IMR-90 (cell line): ENCODE results near the gene HOXA3. TPM values are rescaled to one million over a fixed set of nuclear protein-coding genes. Genes with fewer than 3 reads are reported as not detected.

ENCODE experiments used
- ATAC-seq: fragments of 200-7000 bp; cut with Tn5 transposase; 2 replicates; pipeline ENCODE4 v1.9.1; 2020; ENCODE audit warnings: low read depth, mild to moderate bottlenecking, moderate library complexity
- BruUV-seq: library from RNA; stranded (reverse); fragments of 400-500 nt; replicated peaks from 2 replicates; lab custom pipeline; 2021; lab: Mats Ljungman, UMichigan
- CTCF ChIA-PET: fragments of 300-600 bp; formaldehyde crosslinking; extraction: SDS; loops from one replicate; lab custom pipeline; 2021; ENCODE audit warnings: antibody characterized with exemption; lab: Yijun Ruan, JAX
- POLR2A ChIA-PET: fragments of 300-600 bp; sonication (Branson Sonifier 250); formaldehyde crosslinking; loops from one replicate; lab custom pipeline; 2022; ENCODE audit warnings: antibody characterized with exemption; ENCODE audit not compliant: unreplicated experiment; lab: Charles Lee
- DNase-seq: peaks from one replicate; pipeline ENCODE4 v3.0.0; 2013
- H2AFZ ChIP-seq: replicated peaks from 2 replicates; pipeline ENCODE3; 2013; ENCODE audit warnings: low read length, mild to moderate bottlenecking; ENCODE audit not compliant: poor library complexity
- H2AK5ac ChIP-seq: 2 replicates; pipeline ENCODE4 v1.6.1; 2013; ENCODE audit warnings: low read depth, low read length, inconsistent platforms
- H2AK9ac ChIP-seq: replicated peaks from 2 replicates; pipeline ENCODE3; 2013; ENCODE audit warnings: mild to moderate bottlenecking, low read depth, low read length, moderate library complexity; ENCODE audit not compliant: poor library complexity
- H2BK120ac ChIP-seq: 2 replicates; pipeline ENCODE4 v1.6.1; 2013; ENCODE audit warnings: low read depth, low read length, inconsistent platforms
- H2BK15ac ChIP-seq: 3 replicates; pipeline ENCODE4 v1.6.1; 2013; ENCODE audit warnings: low read depth, low read length, inconsistent platforms
- H2BK20ac ChIP-seq: 2 replicates; pipeline ENCODE4 v1.6.1; 2013; ENCODE audit warnings: low read depth, mild to moderate bottlenecking, inconsistent platforms, low read length, moderate library complexity
- H2BK5ac ChIP-seq: 2 replicates; pipeline ENCODE4 v1.6.1; 2013; ENCODE audit warnings: mild to moderate bottlenecking, low read depth, low read length, inconsistent platforms; ENCODE audit not compliant: poor library complexity, severe bottlenecking
- H3K14ac ChIP-seq: replicated peaks from 2 replicates; pipeline ENCODE4 v1.6.1; 2013; ENCODE audit warnings: low read depth, low read length, inconsistent platforms
- H3K18ac ChIP-seq: 2 replicates; pipeline ENCODE4 v1.6.1; 2013; ENCODE audit warnings: low read depth, low read length, control low read depth
- H3K23ac ChIP-seq: 2 replicates; pipeline ENCODE4 v1.6.1; 2013; ENCODE audit warnings: low read depth, low read length, inconsistent platforms
- H3K27ac ChIP-seq: 2 replicates; pipeline ENCODE4 v1.5.1; 2013; ENCODE audit warnings: mild to moderate bottlenecking, control low read depth, low read length; ENCODE audit not compliant: insufficient read depth
- H3K27me3 ChIP-seq: 2 replicates; pipeline ENCODE4 v1.6.1; 2013; ENCODE audit warnings: low read length; ENCODE audit not compliant: control insufficient read depth, insufficient read depth
- H3K36me3 ChIP-seq: 2 replicates; pipeline ENCODE4 v1.6.1; 2013; ENCODE audit warnings: low read length, mixed read lengths; ENCODE audit not compliant: control insufficient read depth, insufficient read depth
- H3K4ac ChIP-seq: 2 replicates; pipeline ENCODE4 v1.6.1; 2013; ENCODE audit warnings: low read depth, low read length, inconsistent platforms
- H3K4me1 ChIP-seq: 2 replicates; pipeline ENCODE4 v1.6.1; 2013; ENCODE audit warnings: low read length, mixed read lengths; ENCODE audit not compliant: control insufficient read depth, insufficient read depth
- H3K4me2 ChIP-seq: 2 replicates; pipeline ENCODE4 v1.6.1; 2013; ENCODE audit warnings: low read depth, mild to moderate bottlenecking, control low read depth, low read length, moderate library complexity
- H3K4me3 ChIP-seq: 2 replicates; pipeline ENCODE4 v1.5.1; 2013; ENCODE audit warnings: low read depth, mild to moderate bottlenecking, control low read depth, low read length, moderate library complexity; ENCODE audit not compliant: insufficient read depth
- H3K56ac ChIP-seq: 2 replicates; pipeline ENCODE4 v1.6.1; 2013; ENCODE audit warnings: low read length, inconsistent platforms; ENCODE audit not compliant: insufficient read depth; ENCODE audit errors: extremely low read depth
- H3K79me1 ChIP-seq, 2 experiments: 2 replicates each; pipeline ENCODE4 v1.6.1; 2013; ENCODE audit warnings: low read length in 2 of 2, inconsistent platforms in 1 of 2, low read depth in 1 of 2
- H3K9ac ChIP-seq: 2 replicates; pipeline ENCODE4 v1.6.1; 2013; ENCODE audit warnings: low read depth, low read length, control low read depth
- H3K9me1 ChIP-seq: 2 replicates; pipeline ENCODE4 v1.6.1; 2013; ENCODE audit warnings: low read length, inconsistent platforms; ENCODE audit not compliant: insufficient read depth
- H3K9me3 ChIP-seq: 2 replicates; pipeline ENCODE4 v1.6.1; 2013; ENCODE audit warnings: low read length; ENCODE audit not compliant: control insufficient read depth, insufficient read depth
- H4K20me1 ChIP-seq: 2 replicates; pipeline ENCODE4 v1.6.1; 2013; ENCODE audit warnings: low read length, inconsistent platforms; ENCODE audit not compliant: insufficient read depth
- H4K5ac ChIP-seq: 2 replicates; pipeline ENCODE4 v1.6.1; 2013; ENCODE audit warnings: mild to moderate bottlenecking, low read depth, low read length, control low read depth
- H4K8ac ChIP-seq, 2 experiments: 2 replicates each; pipeline ENCODE4 v1.6.1; 2013; ENCODE audit warnings: low read depth in 2 of 2, low read length in 2 of 2, control low read depth in 1 of 2, inconsistent platforms in 1 of 2
- H4K91ac ChIP-seq: 2 replicates; pipeline ENCODE4 v1.6.1; 2013; ENCODE audit warnings: low read depth, low read length, inconsistent platforms; ENCODE audit not compliant: insufficient read depth
- BHLHE40 ChIP-seq: fragments of 150-350 bp; IDR thresholded peaks from 2 replicates; pipeline ENCODE4 v1.6.1; 2016; ENCODE audit warnings: mild to moderate bottlenecking, low read depth, low read length
- CTCF ChIP-seq: conservative IDR thresholded peaks from 2 replicates; pipeline ENCODE4 v1.5.1; 2012; ENCODE audit warnings: mild to moderate bottlenecking, low read depth, low read length, improper control_type of control experiment
- MAFK ChIP-seq: IDR thresholded peaks from 2 replicates; pipeline ENCODE4 v1.6.1; 2012; ENCODE audit warnings: low read depth, low read length, improper control_type of control experiment
- MXI1 ChIP-seq: IDR thresholded peaks from 2 replicates; pipeline ENCODE4 v1.6.1; 2012; ENCODE audit warnings: low read depth, mild to moderate bottlenecking, low read length, moderate library complexity, borderline replicate concordance
- NFE2L2 ChIP-seq: fragments of 150-350 bp; IDR thresholded peaks from 2 replicates; pipeline ENCODE4 v1.6.1; 2016; ENCODE audit warnings: low read depth, mild to moderate bottlenecking, low read length
- SMC3 ChIP-seq: fragments of 150-350 bp; IDR thresholded peaks from 2 replicates; pipeline ENCODE4 v1.6.1; 2016; ENCODE audit warnings: low read depth, mild to moderate bottlenecking, antibody characterized with exemption, low read length, moderate library complexity
- USF2 ChIP-seq: fragments of 150-350 bp; IDR thresholded peaks from 2 replicates; pipeline ENCODE4 v1.6.1; 2017; ENCODE audit warnings: mild to moderate bottlenecking, antibody characterized with exemption, low read length, low read depth
- WGBS, 2 experiments: methylation state at CpG; one replicate each; pipeline versions ENCODE4 v1.1.5 to v1.1.7; 2013; ENCODE audit warnings: missing lambda C conversion rate in 2 of 2; ENCODE audit not compliant: insufficient read length in 1 of 2; ENCODE audit errors: extremely low coverage in 2 of 2; 5-methylcytosine and 5-hydroxymethylcytosine counted together
- dilution Hi-C: fragments of 300-500 bp; cut with HindIII; formaldehyde crosslinking; loops from one replicate; pipeline ENCODE4 v1.14.3; 2018; ENCODE audit warnings: low sequenced_read_pairs; ENCODE audit not compliant: unreplicated experiment
- in situ Hi-C: fragments of 300-500 bp; cut with MboI; formaldehyde crosslinking; loops from 3 replicates; pipeline ENCODE4 v1.14.3; 2019; ENCODE audit warnings: low sequenced_read_pairs, inconsistent platforms, mixed read lengths
- intact Hi-C: fragments of 100-400 bp; cut with micrococcal nuclease; formaldehyde crosslinking; loops from 2 replicates; pipeline ENCODE4 v1.10.0; 2022
- polyA plus RNA-seq, 3 experiments: library from polyadenylated mRNA; depleted of rRNA; stranded (reverse); fragments of >200 nt; gene quantifications; 2 replicates each; pipeline ENCODE4 v1.2.3, GENCODE V29; 2012; ENCODE audit warnings: low replicate concordance in 1 of 3
- total RNA-seq: library from RNA; depleted of rRNA; stranded (reverse); fragments of >200 nt; gene quantifications from 2 replicates; pipeline ENCODE4 v1.2.3, GENCODE V29; 2012

The HOXA3 gene
- total and polyA plus RNA-seq, 2 of the 4 experiments (the other 2 are of a cell fraction), result 0.90 to 5.4 TPM

DNA sequence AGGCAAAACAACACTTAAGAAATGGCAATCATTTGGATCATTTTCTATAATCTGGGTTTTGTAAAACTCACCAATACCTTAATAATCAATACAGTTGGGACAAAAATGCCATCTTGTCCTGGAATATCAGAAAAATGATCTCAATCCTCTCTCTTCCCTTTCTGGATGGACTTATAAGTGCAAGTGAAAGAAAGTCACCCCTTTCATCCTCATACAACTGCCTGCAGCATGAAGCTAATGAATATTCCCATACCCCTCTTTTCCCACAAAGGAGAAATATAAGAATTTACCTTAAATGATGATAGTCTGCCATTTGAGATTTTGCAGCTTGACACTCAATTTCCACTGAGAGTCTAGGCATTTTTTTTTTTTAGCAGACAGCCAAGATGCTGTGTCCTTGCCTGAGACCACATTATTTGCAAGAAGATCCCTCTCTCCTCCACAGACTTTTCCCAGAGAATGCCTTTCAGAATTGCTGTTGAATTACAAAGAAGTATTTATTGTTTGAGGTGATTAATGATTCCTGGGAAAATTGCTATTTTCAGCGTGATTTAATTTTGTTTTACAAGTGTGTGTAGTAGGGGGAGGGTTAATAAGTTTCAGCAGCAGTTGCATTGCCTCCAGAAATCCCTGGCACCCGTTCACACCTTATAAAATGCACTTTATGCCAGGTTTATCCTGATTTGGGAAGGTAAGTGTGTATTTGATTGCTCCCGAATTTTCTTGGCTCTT is 25.6 kb downstream of the HOXA3 start:
- CTCF ChIA-PET, result interaction anchor here (1.1 kb wide), 1 partner anchor 25 kb away, joined by 4 read pairs; no protein-coding TSS in a partner anchor
- no peaks in the 10 kb centered on the region for H3K27me3 ChIP-seq
- H2BK120ac ChIP-seq, result no peak overlapping the region
- H3K27ac ChIP-seq, result no peak overlapping the region
- H3K9me1 ChIP-seq, result peaks cover 7% of the 10 kb centered on the region
- H2AK9ac ChIP-seq, result no peak overlapping the region
- H2BK15ac ChIP-seq, result no peak overlapping the region
- H3K4me2 ChIP-seq, result no peak overlapping the region
- no TSS peak for BruUV-seq
- no CpG with 5 or more reads among the region's 3 CpGs for WGBS, 2 experiments
- H3K4me1 ChIP-seq, result peaks cover 28% of the 10 kb centered on the region
- no peak overlapping the region for H3K4me3 ChIP-seq
- H3K9me3 ChIP-seq, result no peaks in the 10 kb centered on the region
- H3K36me3 ChIP-seq, result peaks cover 3% of the 10 kb centered on the region; the same call in 1 of the 2 replicates
- dilution Hi-C loops (no loop called here), intact Hi-C loops (no loop called here), in situ Hi-C loops (no loop called here)
- no peak overlapping the region for H3K18ac ChIP-seq
- H3K56ac ChIP-seq, result no peak overlapping the region
- DNase-seq, result no peak
- peaks cover 20 to 50% of the 10 kb centered on the region in 2 experiments for H3K79me1 ChIP-seq
- H4K20me1 ChIP-seq, result no peaks in the 10 kb centered on the region
- TF ChIP-seq BHLHE40, result no peak
- no peak for TF ChIP-seq SMC3
- no peak for TF ChIP-seq USF2
- TF ChIP-seq CTCF, result no peak
- no peak for TF ChIP-seq MAFK
- no peak for TF ChIP-seq MXI1
- no peak for TF ChIP-seq NFE2L2
- POLR2A ChIA-PET, result interaction anchor here (0.7 kb wide), 1 partner anchor 21 kb away, joined by 4 read pairs; no protein-coding TSS in a partner anchor
- 0 out of 2 replicates have a peak overlapping the region, but pooled peaks have one; percentile 7 for H3K23ac ChIP-seq
- H4K8ac ChIP-seq, result no peak overlapping the region
- no peak overlapping the region for H3K14ac ChIP-seq
- no peak overlapping the region for H2BK5ac ChIP-seq
- no peak overlapping the region for H3K4ac ChIP-seq
- no peak overlapping the region for H4K91ac ChIP-seq
- H2AK5ac ChIP-seq, result no peak overlapping the region
- no peak overlapping the region for H2BK20ac ChIP-seq
- H4K5ac ChIP-seq, result no peak overlapping the region
- ATAC-seq, result no peak
- no peak overlapping the region for H3K9ac ChIP-seq
- no peak overlapping the region for H2AFZ ChIP-seq
